ENCODE measurements around the gene ATG4C.

Gene ATG4C

DNA sequence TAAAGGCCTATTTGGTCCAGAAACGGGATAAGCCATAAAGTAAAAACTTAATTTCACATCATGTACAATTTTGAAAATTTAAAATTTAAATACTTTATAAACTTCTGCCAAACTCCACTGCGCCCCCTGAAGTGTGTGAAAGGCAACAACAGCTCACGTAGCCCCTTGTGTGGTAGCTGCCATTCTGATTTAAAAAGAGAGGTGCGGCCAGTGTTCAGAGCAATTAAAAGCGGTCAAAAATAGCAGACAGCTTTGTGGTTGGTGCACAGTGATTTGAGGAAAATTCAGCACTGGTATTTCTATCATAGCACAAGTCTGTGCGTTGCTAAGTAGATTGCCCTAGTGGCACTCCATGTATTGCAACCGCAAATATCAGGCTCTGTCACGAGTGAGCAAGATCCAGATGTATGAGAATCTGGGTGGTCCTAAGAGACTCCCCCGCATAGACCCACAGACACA lies 122.5 kb downstream of the ATG4C start:
- no peak for DNase-seq

DNA sequence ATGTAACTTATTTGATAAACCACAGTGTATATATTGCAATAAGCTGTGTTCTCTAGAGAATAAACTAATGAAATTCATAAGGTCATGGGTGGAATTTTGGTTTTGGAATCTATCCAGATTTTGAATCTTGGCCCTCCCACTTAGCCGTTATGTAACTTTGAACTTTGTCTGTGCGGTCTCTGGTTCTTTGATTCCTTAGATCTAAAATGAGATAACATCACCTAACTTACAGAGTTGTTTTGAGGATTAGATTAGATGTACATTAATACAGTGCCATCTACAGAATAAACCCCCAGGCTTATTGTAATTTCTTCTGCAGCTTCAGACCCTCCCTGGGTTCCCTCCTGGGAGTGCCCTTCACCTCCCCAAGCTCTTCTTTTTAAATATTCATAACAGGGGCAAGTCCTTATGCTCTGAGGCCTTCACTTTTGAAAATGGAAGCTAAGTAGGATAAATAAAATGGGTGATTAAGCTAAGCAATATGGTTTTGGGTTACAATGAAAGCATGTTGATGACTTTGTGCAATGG lies 124.3 kb downstream of the ATG4C start:
- DNase-seq: no peak

DNA sequence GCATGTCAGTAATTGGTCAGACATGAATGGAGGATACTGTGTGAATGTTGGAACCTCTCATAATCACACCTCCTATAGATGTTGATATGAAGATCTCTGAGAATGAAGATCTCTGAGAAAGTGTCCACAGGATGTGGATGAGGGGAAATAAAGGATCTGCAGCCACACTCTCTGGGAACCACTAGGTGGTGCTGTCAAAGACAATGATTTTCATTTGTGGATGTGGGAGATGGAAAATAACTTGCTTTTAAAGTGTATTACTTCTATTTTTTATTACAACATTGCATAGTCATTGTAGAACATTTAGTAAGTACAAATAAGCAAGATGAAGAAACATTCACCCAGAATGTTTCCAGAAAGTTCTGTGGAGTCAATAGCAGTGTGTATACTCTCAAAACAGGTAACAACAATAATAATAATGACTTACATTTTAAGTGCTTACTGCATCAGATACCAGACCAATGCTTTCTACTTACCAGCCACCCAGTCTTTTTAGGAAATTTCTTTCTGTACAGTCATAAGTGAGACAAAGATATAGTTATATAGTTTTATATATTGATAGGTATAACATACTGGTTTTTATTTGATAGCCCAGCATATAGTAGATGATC lies 128.2 kb downstream of the ATG4C start:
- no peak for DNase-seq

Measured in femur (tissue), 1 donor.